GM21360 (cell line): ENCODE measurements around the gene SSX4.
"Not testable (repeated sequence)": the region's sequence is repeated elsewhere in the genome, so short reads cannot be mapped to it uniquely, and the experiment has no call there.

Experiments
- ATAC-seq: cut with Tn5 transposase; IDR thresholded peaks from one replicate; pipeline ENCODE4 v1.9.1; 2021; ENCODE audit warnings: mild to moderate bottlenecking, moderate library complexity; ENCODE audit not compliant: unreplicated experiment

SSX4 gene

GRCh38 chrX:48383239-48383638 lies at the start of gene SSX4:
TSS of gene SSX4 (plus strand) at chrX:48383539. CDS start at chrX:48384054, 515 bp downstream.
- not testable (repeated sequence) for ATAC-seq

GRCh38 chrX:48346059-48346458 lies 37.3 kb upstream of the SSX4 start:
- not testable (repeated sequence) for ATAC-seq

- not testable (repeated sequence) for ATAC-seq
Observed at GRCh38 chrX:48356315-48357094, 26.8 kb upstream of the SSX4 start, which contains the start of gene SSX3. TSS of gene SSX3 (minus strand) at chrX:48356703. CDS start at chrX:48355249, 1,454 bp downstream.

GRCh38 chrX:48357681-48358080 lies 25.7 kb upstream of the SSX4 start:
- ATAC-seq, result no peak

GRCh38 chrX:48359281-48359680 lies 24.1 kb upstream of the SSX4 start:
- not testable (repeated sequence) for ATAC-seq

GRCh38 chrX:48367717-48368408 lies 15.5 kb upstream of the SSX4 start:
- ATAC-seq, result not testable (repeated sequence)

GRCh38 chrX:48370408-48370807 lies 12.9 kb upstream of the SSX4 start:
- not testable (repeated sequence) for ATAC-seq

GRCh38 chrX:48396931-48397330 lies 13.6 kb downstream of the SSX4 start:
- ATAC-seq, result not testable (repeated sequence)

GRCh38 chrX:48397825-48398224 lies 14.5 kb downstream of the SSX4 start:
- ATAC-seq, result not testable (repeated sequence)

GRCh38 chrX:48411860-48412259 lies 28.5 kb downstream of the SSX4 start, which contains the start of gene SSX4B:
TSS of gene SSX4B (minus strand) at chrX:48411960. CDS start at chrX:48411372, 588 bp downstream.
- ATAC-seq, result not testable (repeated sequence)

- not testable (repeated sequence) for ATAC-seq
Observed at GRCh38 chrX:48427027-48427716, 43.8 kb downstream of the SSX4 start.

GRCh38 chrX:48429606-48430005 lies 46.3 kb downstream of the SSX4 start:
- ATAC-seq, result not testable (repeated sequence)

- ATAC-seq, result not testable (repeated sequence)
Observed at GRCh38 chrX:48430166-48430565, 46.8 kb downstream of the SSX4 start.

GRCh38 chrX:48433713-48434112 lies 50.4 kb downstream of the SSX4 start:
- not testable (repeated sequence) for ATAC-seq
